IMR-90 (cell line): Measurements from ENCODE around the gene DNMT3B. TPM values are rescaled to one million over a fixed set of nuclear protein-coding genes. Genes with fewer than 3 reads are reported as not detected.

Experiments used
- ATAC-seq: fragments of 200-7000 bp; cut with Tn5 transposase; 2 replicates; pipeline ENCODE4 v1.9.1; 2020; ENCODE audit warnings: low read depth, mild to moderate bottlenecking, moderate library complexity
- BruUV-seq: library from RNA; stranded (reverse); fragments of 400-500 nt; replicated peaks from 2 replicates; lab custom pipeline; 2021; lab: Mats Ljungman, UMichigan
- CTCF ChIA-PET: fragments of 300-600 bp; formaldehyde crosslinking; extraction: SDS; loops from one replicate; lab custom pipeline; 2021; ENCODE audit warnings: antibody characterized with exemption; lab: Yijun Ruan, JAX
- POLR2A ChIA-PET: fragments of 300-600 bp; sonication (Branson Sonifier 250); formaldehyde crosslinking; loops from one replicate; lab custom pipeline; 2022; ENCODE audit warnings: antibody characterized with exemption; ENCODE audit not compliant: unreplicated experiment; lab: Charles Lee
- DNase-seq: peaks from one replicate; pipeline ENCODE4 v3.0.0; 2013
- H2AFZ ChIP-seq: replicated peaks from 2 replicates; pipeline ENCODE3; 2013; ENCODE audit warnings: low read length, mild to moderate bottlenecking; ENCODE audit not compliant: poor library complexity
- H2AK5ac ChIP-seq: 2 replicates; pipeline ENCODE4 v1.6.1; 2013; ENCODE audit warnings: low read depth, low read length, inconsistent platforms
- H2AK9ac ChIP-seq: replicated peaks from 2 replicates; pipeline ENCODE3; 2013; ENCODE audit warnings: mild to moderate bottlenecking, low read depth, low read length, moderate library complexity; ENCODE audit not compliant: poor library complexity
- H2BK120ac ChIP-seq: 2 replicates; pipeline ENCODE4 v1.6.1; 2013; ENCODE audit warnings: low read depth, low read length, inconsistent platforms
- H2BK15ac ChIP-seq: 3 replicates; pipeline ENCODE4 v1.6.1; 2013; ENCODE audit warnings: low read depth, low read length, inconsistent platforms
- H2BK20ac ChIP-seq: 2 replicates; pipeline ENCODE4 v1.6.1; 2013; ENCODE audit warnings: low read depth, mild to moderate bottlenecking, inconsistent platforms, low read length, moderate library complexity
- H2BK5ac ChIP-seq: 2 replicates; pipeline ENCODE4 v1.6.1; 2013; ENCODE audit warnings: mild to moderate bottlenecking, low read depth, low read length, inconsistent platforms; ENCODE audit not compliant: poor library complexity, severe bottlenecking
- H3K14ac ChIP-seq: replicated peaks from 2 replicates; pipeline ENCODE4 v1.6.1; 2013; ENCODE audit warnings: low read depth, low read length, inconsistent platforms
- H3K18ac ChIP-seq: 2 replicates; pipeline ENCODE4 v1.6.1; 2013; ENCODE audit warnings: low read depth, low read length, control low read depth
- H3K23ac ChIP-seq: 2 replicates; pipeline ENCODE4 v1.6.1; 2013; ENCODE audit warnings: low read depth, low read length, inconsistent platforms
- H3K27ac ChIP-seq: 2 replicates; pipeline ENCODE4 v1.5.1; 2013; ENCODE audit warnings: mild to moderate bottlenecking, control low read depth, low read length; ENCODE audit not compliant: insufficient read depth
- H3K27me3 ChIP-seq: 2 replicates; pipeline ENCODE4 v1.6.1; 2013; ENCODE audit warnings: low read length; ENCODE audit not compliant: control insufficient read depth, insufficient read depth
- H3K36me3 ChIP-seq: 2 replicates; pipeline ENCODE4 v1.6.1; 2013; ENCODE audit warnings: low read length, mixed read lengths; ENCODE audit not compliant: control insufficient read depth, insufficient read depth
- H3K4ac ChIP-seq: 2 replicates; pipeline ENCODE4 v1.6.1; 2013; ENCODE audit warnings: low read depth, low read length, inconsistent platforms
- H3K4me1 ChIP-seq: 2 replicates; pipeline ENCODE4 v1.6.1; 2013; ENCODE audit warnings: low read length, mixed read lengths; ENCODE audit not compliant: control insufficient read depth, insufficient read depth
- H3K4me2 ChIP-seq: 2 replicates; pipeline ENCODE4 v1.6.1; 2013; ENCODE audit warnings: low read depth, mild to moderate bottlenecking, control low read depth, low read length, moderate library complexity
- H3K4me3 ChIP-seq: 2 replicates; pipeline ENCODE4 v1.5.1; 2013; ENCODE audit warnings: low read depth, mild to moderate bottlenecking, control low read depth, low read length, moderate library complexity; ENCODE audit not compliant: insufficient read depth
- H3K56ac ChIP-seq: 2 replicates; pipeline ENCODE4 v1.6.1; 2013; ENCODE audit warnings: low read length, inconsistent platforms; ENCODE audit not compliant: insufficient read depth; ENCODE audit errors: extremely low read depth
- H3K79me1 ChIP-seq, 2 experiments: 2 replicates each; pipeline ENCODE4 v1.6.1; 2013; ENCODE audit warnings: low read length in 2 of 2, inconsistent platforms in 1 of 2, low read depth in 1 of 2
- H3K9ac ChIP-seq: 2 replicates; pipeline ENCODE4 v1.6.1; 2013; ENCODE audit warnings: low read depth, low read length, control low read depth
- H3K9me1 ChIP-seq: 2 replicates; pipeline ENCODE4 v1.6.1; 2013; ENCODE audit warnings: low read length, inconsistent platforms; ENCODE audit not compliant: insufficient read depth
- H3K9me3 ChIP-seq: 2 replicates; pipeline ENCODE4 v1.6.1; 2013; ENCODE audit warnings: low read length; ENCODE audit not compliant: control insufficient read depth, insufficient read depth
- H4K20me1 ChIP-seq: 2 replicates; pipeline ENCODE4 v1.6.1; 2013; ENCODE audit warnings: low read length, inconsistent platforms; ENCODE audit not compliant: insufficient read depth
- H4K5ac ChIP-seq: 2 replicates; pipeline ENCODE4 v1.6.1; 2013; ENCODE audit warnings: mild to moderate bottlenecking, low read depth, low read length, control low read depth
- H4K8ac ChIP-seq, 2 experiments: 2 replicates each; pipeline ENCODE4 v1.6.1; 2013; ENCODE audit warnings: low read depth in 2 of 2, low read length in 2 of 2, control low read depth in 1 of 2, inconsistent platforms in 1 of 2
- H4K91ac ChIP-seq: 2 replicates; pipeline ENCODE4 v1.6.1; 2013; ENCODE audit warnings: low read depth, low read length, inconsistent platforms; ENCODE audit not compliant: insufficient read depth
- BHLHE40 ChIP-seq: fragments of 150-350 bp; IDR thresholded peaks from 2 replicates; pipeline ENCODE4 v1.6.1; 2016; ENCODE audit warnings: mild to moderate bottlenecking, low read depth, low read length
- CEBPB ChIP-seq: IDR thresholded peaks from 2 replicates; pipeline ENCODE4 v1.6.1; 2012; ENCODE audit warnings: low read depth, low read length, improper control_type of control experiment
- CHD1 ChIP-seq: IDR thresholded peaks from 2 replicates; pipeline ENCODE4 v1.6.1; 2012; ENCODE audit warnings: low read depth, low read length, improper control_type of control experiment
- FOS ChIP-seq: fragments of 150-350 bp; IDR thresholded peaks from 2 replicates; pipeline ENCODE4 v1.6.1; 2016; ENCODE audit warnings: low read depth, low read length
- MAFK ChIP-seq: IDR thresholded peaks from 2 replicates; pipeline ENCODE4 v1.6.1; 2012; ENCODE audit warnings: low read depth, low read length, improper control_type of control experiment
- MAZ ChIP-seq: IDR thresholded peaks from 2 replicates; pipeline ENCODE4 v1.6.1; 2012; ENCODE audit warnings: low read depth, mild to moderate bottlenecking, low read length, improper control_type of control experiment, moderate library complexity, borderline replicate concordance
- MXI1 ChIP-seq: IDR thresholded peaks from 2 replicates; pipeline ENCODE4 v1.6.1; 2012; ENCODE audit warnings: low read depth, mild to moderate bottlenecking, low read length, moderate library complexity, borderline replicate concordance
- NFE2L2 ChIP-seq: fragments of 150-350 bp; IDR thresholded peaks from 2 replicates; pipeline ENCODE4 v1.6.1; 2016; ENCODE audit warnings: low read depth, mild to moderate bottlenecking, low read length
- POLR2A ChIP-seq: IDR thresholded peaks from 2 replicates; pipeline ENCODE4 v1.6.1; 2012; ENCODE audit warnings: mild to moderate bottlenecking, low read depth, low read length
- RAD21 ChIP-seq: IDR thresholded peaks from 2 replicates; pipeline ENCODE4 v1.6.1; 2012; ENCODE audit warnings: low read length, improper control_type of control experiment
- RFX5 ChIP-seq: IDR thresholded peaks from 2 replicates; pipeline ENCODE4 v1.8.0; 2012; ENCODE audit warnings: low read depth, mild to moderate bottlenecking, low read length, moderate library complexity
- WGBS, 2 experiments: methylation state at CpG; one replicate each; pipeline versions ENCODE4 v1.1.5 to v1.1.7; 2013; ENCODE audit warnings: missing lambda C conversion rate in 2 of 2; ENCODE audit not compliant: insufficient read length in 1 of 2; ENCODE audit errors: extremely low coverage in 2 of 2; 5-methylcytosine and 5-hydroxymethylcytosine counted together
- dilution Hi-C: fragments of 300-500 bp; cut with HindIII; formaldehyde crosslinking; loops from one replicate; pipeline ENCODE4 v1.14.3; 2018; ENCODE audit warnings: low sequenced_read_pairs; ENCODE audit not compliant: unreplicated experiment
- in situ Hi-C: fragments of 300-500 bp; cut with MboI; formaldehyde crosslinking; loops from 3 replicates; pipeline ENCODE4 v1.14.3; 2019; ENCODE audit warnings: low sequenced_read_pairs, inconsistent platforms, mixed read lengths
- intact Hi-C: fragments of 100-400 bp; cut with micrococcal nuclease; formaldehyde crosslinking; loops from 2 replicates; pipeline ENCODE4 v1.10.0; 2022
- polyA plus RNA-seq, 3 experiments: library from polyadenylated mRNA; depleted of rRNA; stranded (reverse); fragments of >200 nt; gene quantifications; 2 replicates each; pipeline ENCODE4 v1.2.3, GENCODE V29; 2012; ENCODE audit warnings: low replicate concordance in 1 of 3
- total RNA-seq: library from RNA; depleted of rRNA; stranded (reverse); fragments of >200 nt; gene quantifications from 2 replicates; pipeline ENCODE4 v1.2.3, GENCODE V29; 2012
- TF ChIP-seq, protein P1 (sequence below): conservative IDR thresholded peaks from 2 replicates; pipeline ENCODE4 v1.5.1; 2012; ENCODE audit warnings: mild to moderate bottlenecking, low read depth, low read length, improper control_type of control experiment
- TF ChIP-seq, protein P2 (sequence below): fragments of 150-350 bp; IDR thresholded peaks from 2 replicates; pipeline ENCODE4 v1.6.1; 2016; ENCODE audit warnings: low read depth, mild to moderate bottlenecking, low read length, moderate library complexity, borderline replicate concordance
- TF ChIP-seq, protein P3 (sequence below): fragments of 150-350 bp; IDR thresholded peaks from 2 replicates; pipeline ENCODE4 v1.6.1; 2017; ENCODE audit warnings: mild to moderate bottlenecking, antibody characterized with exemption, low read length, low read depth

DNMT3B gene
- total and polyA plus RNA-seq, 2 of the 4 experiments (the other 2 are of a cell fraction), result 1.3 to 1.9 TPM

DNA sequence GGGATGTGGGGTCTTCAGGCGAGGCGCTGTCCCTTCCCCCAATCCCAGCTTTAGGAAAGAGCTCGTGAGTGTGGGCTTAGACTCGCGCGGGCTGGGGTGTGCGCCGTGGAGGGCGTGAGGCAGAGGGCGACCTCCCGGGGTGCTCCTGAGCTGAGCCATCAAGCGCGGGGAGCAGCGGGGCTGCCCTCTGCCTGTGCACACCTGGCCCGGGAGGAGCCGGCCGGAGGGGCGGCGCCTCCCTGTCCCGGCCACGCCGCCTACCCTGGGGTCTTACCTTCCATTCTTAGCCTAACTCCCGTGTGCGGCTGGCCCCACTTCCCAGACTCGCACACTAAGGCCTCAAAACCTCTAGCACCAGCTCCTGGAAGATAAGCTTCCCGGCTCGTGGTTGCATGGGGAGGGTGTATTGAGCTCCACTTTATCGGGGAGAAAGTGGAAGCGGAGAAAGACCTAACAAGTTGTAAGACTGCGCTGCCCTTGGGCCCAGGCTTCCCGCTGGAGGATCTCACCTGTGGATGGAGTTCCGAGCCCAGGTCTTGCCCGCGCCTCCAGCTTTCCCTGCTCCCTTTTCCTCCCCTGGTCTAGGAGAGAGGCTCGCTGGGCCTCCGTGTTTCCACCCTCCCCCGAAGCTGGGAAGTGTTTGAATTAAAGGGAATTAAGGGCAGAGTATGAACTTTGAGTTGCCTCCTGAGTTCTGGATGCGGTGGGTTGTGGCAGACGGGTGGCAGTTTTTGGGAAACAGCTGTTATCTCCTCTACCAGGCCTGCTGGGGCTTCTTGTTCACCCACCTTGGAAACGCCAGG, 1.2 kb downstream of the DNMT3B start:
- DNase-seq (no peak), ATAC-seq (no peak)
- no peak overlapping the region for H3K18ac ChIP-seq
- peak overlapping the region; percentile 92 for H3K23ac ChIP-seq
- peaks cover 12% of the 10 kb centered on the region; the same call in 1 of the 2 replicates for H3K9me1 ChIP-seq
- peak overlapping the region; percentile 44; the same call in 1 of the 2 replicates for H3K27ac ChIP-seq
- H2AK9ac ChIP-seq, result peak overlapping the region; percentile 92
- 0 out of 2 replicates have a peak overlapping the region, but pooled peaks have one; percentile 49 for H4K91ac ChIP-seq
- peak overlapping the region; percentile 84 for H3K9ac ChIP-seq
- no peak overlapping the region for H2BK15ac ChIP-seq
- peak overlapping the region; percentile 78 for H3K14ac ChIP-seq
- dilution Hi-C loops (no loop called here), in situ Hi-C loops (no loop called here), intact Hi-C loops (loop anchor here (2.0 to 10.0 kb wide), 3 partner anchors 79 to 259 kb away; partner anchors contain the start of gene C20orf203)
- H3K4me3 ChIP-seq, result peak overlapping the region; percentile 90
- H3K4me2 ChIP-seq, result peak overlapping the region; percentile 99
- H2AK5ac ChIP-seq, result peak overlapping the region; percentile 49
- ChIA-PET CTCF (interaction anchor here (0.6 to 2.5 kb wide), 6 partner anchors 15 to 875 kb away, joined by 3 to 7 read pairs (median 4); partner anchors contain the start of gene C20orf203), POLR2A (no interaction called here)
- BruUV-seq, result no TSS peak
- no peak overlapping the region; the same call in 1 of the 2 replicates for H2BK120ac ChIP-seq
- no peak overlapping the region for H2BK5ac ChIP-seq
- no peaks in the 10 kb centered on the region for H4K20me1 ChIP-seq
- no peaks in the 10 kb centered on the region for H3K9me3 ChIP-seq
- peaks cover 5% of the 10 kb centered on the region; the same call in 1 of the 2 replicates for H3K4me1 ChIP-seq
- H3K4ac ChIP-seq, result peak overlapping the region; percentile 40; the same call in 1 of the 2 replicates
- no CpG with 5 or more reads among the region's 40 CpGs for WGBS, 2 experiments
- no peak overlapping the region for H4K5ac ChIP-seq
- H2BK20ac ChIP-seq, result no peak overlapping the region
- no peak overlapping the region for H3K56ac ChIP-seq
- H3K79me1 ChIP-seq, result peaks cover 7 to 47% of the 10 kb centered on the region in 2 experiments; a peak in 3 of 4 replicates
- no peaks in the 10 kb centered on the region for H3K27me3 ChIP-seq
- peak overlapping the region; percentile 94 for H2AFZ ChIP-seq
- H4K8ac ChIP-seq, result peak overlapping the region; percentile 16 to 79; a peak in 1 of 4 replicates
- H3K36me3 ChIP-seq, result no peaks in the 10 kb centered on the region
- TF ChIP-seq CEBPB (no peak), RFX5 (no peak), FOS (no peak), RAD21 (no peak), MAFK (no peak), MXI1 (no peak), MAZ (no peak), BHLHE40 (no peak), NFE2L2 (no peak), POLR2A (no peak), CHD1 (no peak)
- TF ChIP-seq, protein P1, sequence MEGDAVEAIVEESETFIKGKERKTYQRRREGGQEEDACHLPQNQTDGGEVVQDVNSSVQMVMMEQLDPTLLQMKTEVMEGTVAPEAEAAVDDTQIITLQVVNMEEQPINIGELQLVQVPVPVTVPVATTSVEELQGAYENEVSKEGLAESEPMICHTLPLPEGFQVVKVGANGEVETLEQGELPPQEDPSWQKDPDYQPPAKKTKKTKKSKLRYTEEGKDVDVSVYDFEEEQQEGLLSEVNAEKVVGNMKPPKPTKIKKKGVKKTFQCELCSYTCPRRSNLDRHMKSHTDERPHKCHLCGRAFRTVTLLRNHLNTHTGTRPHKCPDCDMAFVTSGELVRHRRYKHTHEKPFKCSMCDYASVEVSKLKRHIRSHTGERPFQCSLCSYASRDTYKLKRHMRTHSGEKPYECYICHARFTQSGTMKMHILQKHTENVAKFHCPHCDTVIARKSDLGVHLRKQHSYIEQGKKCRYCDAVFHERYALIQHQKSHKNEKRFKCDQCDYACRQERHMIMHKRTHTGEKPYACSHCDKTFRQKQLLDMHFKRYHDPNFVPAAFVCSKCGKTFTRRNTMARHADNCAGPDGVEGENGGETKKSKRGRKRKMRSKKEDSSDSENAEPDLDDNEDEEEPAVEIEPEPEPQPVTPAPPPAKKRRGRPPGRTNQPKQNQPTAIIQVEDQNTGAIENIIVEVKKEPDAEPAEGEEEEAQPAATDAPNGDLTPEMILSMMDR, result no peak
- TF ChIP-seq, protein P2, sequence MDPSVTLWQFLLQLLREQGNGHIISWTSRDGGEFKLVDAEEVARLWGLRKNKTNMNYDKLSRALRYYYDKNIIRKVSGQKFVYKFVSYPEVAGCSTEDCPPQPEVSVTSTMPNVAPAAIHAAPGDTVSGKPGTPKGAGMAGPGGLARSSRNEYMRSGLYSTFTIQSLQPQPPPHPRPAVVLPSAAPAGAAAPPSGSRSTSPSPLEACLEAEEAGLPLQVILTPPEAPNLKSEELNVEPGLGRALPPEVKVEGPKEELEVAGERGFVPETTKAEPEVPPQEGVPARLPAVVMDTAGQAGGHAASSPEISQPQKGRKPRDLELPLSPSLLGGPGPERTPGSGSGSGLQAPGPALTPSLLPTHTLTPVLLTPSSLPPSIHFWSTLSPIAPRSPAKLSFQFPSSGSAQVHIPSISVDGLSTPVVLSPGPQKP, result no peak
- TF ChIP-seq, protein P3, sequence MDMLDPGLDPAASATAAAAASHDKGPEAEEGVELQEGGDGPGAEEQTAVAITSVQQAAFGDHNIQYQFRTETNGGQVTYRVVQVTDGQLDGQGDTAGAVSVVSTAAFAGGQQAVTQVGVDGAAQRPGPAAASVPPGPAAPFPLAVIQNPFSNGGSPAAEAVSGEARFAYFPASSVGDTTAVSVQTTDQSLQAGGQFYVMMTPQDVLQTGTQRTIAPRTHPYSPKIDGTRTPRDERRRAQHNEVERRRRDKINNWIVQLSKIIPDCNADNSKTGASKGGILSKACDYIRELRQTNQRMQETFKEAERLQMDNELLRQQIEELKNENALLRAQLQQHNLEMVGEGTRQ, result no peak
